Ramos (cell line): ENCODE measurements around the gene PNPLA5.
"Not testable (repeated sequence)": the region's sequence is repeated elsewhere in the genome, so short reads cannot be mapped to it uniquely, and the experiment has no call there.

ENCODE experiments used
- in situ Hi-C: fragments of 300-500 bp; cut with MboI; formaldehyde crosslinking; loops from one replicate; pipeline ENCODE4 v1.14.3; 2022; ENCODE audit warnings: low sequenced_read_pairs; ENCODE audit not compliant: unreplicated experiment

PNPLA5 gene

GRCh38 chr22:43883012-43883661 lies 8.7 kb downstream of the PNPLA5 start:
- in situ Hi-C loops = no loop called here

- in situ Hi-C loops = no loop called here
These were observed 9.6 kb downstream of the PNPLA5 start for GRCh38 chr22:43882122-43882767.

- in situ Hi-C loops = no loop called here
These were observed 10.4 kb downstream of the PNPLA5 start for GRCh38 chr22:43881091-43882061.

- in situ Hi-C loops = no loop called here
These were observed 11.2 kb downstream of the PNPLA5 start for GRCh38 chr22:43880541-43880991.

- in situ Hi-C loops = no loop called here
These were observed 11.8 kb downstream of the PNPLA5 start for GRCh38 chr22:43879901-43880540.

GRCh38 chr22:43878831-43879550 lies 12.8 kb downstream of the PNPLA5 start:
- in situ Hi-C loops = no loop called here

GRCh38 chr22:43878079-43878795 lies 13.6 kb downstream of the PNPLA5 start:
- in situ Hi-C loops = no loop called here

GRCh38 chr22:43876866-43877509 lies 14.8 kb downstream of the PNPLA5 start:
- in situ Hi-C loops = no loop called here

GRCh38 chr22:43869799-43870198 lies 22.0 kb downstream of the PNPLA5 start:
- in situ Hi-C loops = no loop called here

- in situ Hi-C loops = not testable (repeated sequence)
These were observed 22.8 kb downstream of the PNPLA5 start for GRCh38 chr22:43869001-43869400.

- in situ Hi-C loops = no loop called here
These were observed 23.8 kb downstream of the PNPLA5 start for GRCh38 chr22:43867839-43868635.

- in situ Hi-C loops = no loop called here
These were observed 29.0 kb downstream of the PNPLA5 start for GRCh38 chr22:43862882-43863202.

- in situ Hi-C loops = no loop called here
These were observed 29.5 kb downstream of the PNPLA5 start, which contains the start of gene SULT4A1 for GRCh38 chr22:43862074-43862881. TSS of gene SULT4A1 (minus strand) at chr22:43862513. CDS start at chr22:43862382, 131 bp downstream.

- in situ Hi-C loops = no loop called here
These were observed 30.3 kb downstream of the PNPLA5 start for GRCh38 chr22:43861529-43861928.

- in situ Hi-C loops = no loop called here
These were observed 31.0 kb downstream of the PNPLA5 start for GRCh38 chr22:43860831-43861230.

- in situ Hi-C loops = no loop called here
These were observed 31.7 kb downstream of the PNPLA5 start for GRCh38 chr22:43860126-43860525.

GRCh38 chr22:43859621-43860020 lies 32.2 kb downstream of the PNPLA5 start:
- in situ Hi-C loops = no loop called here
